ENCODE data around the gene PARP1. TPM values are rescaled to one million over a fixed set of nuclear protein-coding genes. Genes with fewer than 3 reads are reported as not detected.
"Not testable (repeated sequence)": the region's sequence is repeated elsewhere in the genome, so short reads cannot be mapped to it uniquely, and the experiment has no call there.

PARP1 gene
- polyA plus RNA-seq, 5 donors: 119 to 134 (median 125) TPM

DNA sequence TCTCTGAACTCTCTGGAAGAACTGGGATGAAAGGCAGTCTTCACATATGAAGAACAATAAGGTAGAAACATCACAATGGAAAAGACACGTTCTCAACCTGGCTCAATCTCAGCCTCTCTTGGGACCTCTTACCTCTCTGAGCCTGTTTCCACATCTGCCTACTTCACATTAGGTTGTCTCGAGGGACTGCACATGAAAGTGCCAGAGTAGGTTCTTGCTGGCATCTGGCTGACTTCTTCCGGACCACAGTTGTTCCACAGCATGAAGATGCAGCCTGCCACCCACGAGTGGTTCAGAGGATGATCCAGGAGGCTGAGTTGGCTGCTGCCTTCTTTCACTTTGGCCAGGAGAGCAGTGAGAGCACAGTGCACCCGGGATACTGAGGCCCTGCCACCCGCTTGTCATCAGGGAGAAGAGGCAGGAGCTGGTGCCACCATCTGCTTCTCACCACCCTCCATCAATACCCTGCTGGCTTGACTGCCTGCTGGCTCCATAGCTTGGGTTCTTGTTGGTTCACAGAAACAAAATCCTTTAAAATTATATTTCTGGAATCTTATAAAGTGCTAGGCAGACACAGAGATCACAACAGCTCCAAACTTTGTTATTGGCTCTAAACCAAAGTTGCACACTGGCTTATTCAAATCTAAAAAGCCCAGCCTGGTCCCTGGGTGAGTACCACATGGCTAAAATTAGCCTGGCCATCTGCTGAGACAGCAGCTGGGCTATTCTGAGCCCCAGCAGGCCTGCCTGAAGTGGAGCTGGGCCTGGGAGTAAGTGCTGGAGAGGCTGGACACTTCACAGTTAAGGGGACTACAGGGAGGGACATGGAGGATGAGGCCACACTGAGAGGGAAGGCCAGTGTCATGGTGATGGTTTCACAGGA is 52.0 kb downstream of the PARP1 start:
- DNase-seq: no peak

GRCh38 chr1:226355016-226355415 is 52.9 kb downstream of the PARP1 start:
- no peak for DNase-seq

DNA sequence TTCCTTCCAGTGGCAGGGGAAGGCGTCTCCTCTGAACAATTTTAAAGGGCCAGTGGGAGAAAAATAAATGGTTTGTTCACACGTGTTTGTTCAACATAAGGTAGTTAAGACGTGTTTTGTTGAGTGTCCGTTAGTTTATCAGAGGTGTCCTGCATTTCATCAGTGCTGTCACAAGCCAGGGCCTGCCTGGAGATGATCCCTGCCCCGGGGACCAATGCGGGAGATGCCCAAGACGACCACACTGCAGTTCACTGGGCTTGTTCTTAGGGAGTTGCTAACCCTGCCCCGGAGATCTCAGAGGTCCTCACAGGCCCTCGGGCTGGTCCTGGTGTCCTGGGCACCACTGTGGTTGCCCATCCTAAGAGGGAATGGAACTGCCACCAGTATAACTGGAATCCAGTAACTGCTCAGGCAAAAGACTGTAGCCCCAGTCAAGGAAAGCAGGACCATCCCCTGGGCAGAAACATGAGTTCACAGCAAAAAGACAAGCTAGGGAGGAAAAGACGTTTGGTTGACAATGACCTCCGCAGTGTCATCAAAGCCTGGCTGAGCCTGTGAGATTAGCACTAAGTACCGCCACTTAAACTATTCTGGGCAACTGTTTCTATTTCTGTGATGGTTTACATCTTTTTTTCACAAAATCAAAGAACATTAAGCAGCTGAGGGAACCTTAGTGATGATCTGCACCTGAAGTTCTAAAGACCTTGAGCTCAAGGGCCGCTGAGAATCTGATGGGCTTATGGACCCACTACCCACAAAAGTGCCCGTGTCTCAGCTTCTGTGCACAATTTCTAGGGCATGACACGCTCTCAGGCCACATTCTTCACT is 54.0 kb downstream of the PARP1 start:
- DNase-seq: no peak

GRCh38 chr1:226351709-226352108 is 56.2 kb downstream of the PARP1 start:
- no peak for DNase-seq

GRCh38 chr1:226350519-226350865 is 57.4 kb downstream of the PARP1 start:
- no peak for DNase-seq

- no peak for DNase-seq
These were observed 57.9 kb downstream of the PARP1 start for GRCh38 chr1:226349801-226350518.

DNA sequence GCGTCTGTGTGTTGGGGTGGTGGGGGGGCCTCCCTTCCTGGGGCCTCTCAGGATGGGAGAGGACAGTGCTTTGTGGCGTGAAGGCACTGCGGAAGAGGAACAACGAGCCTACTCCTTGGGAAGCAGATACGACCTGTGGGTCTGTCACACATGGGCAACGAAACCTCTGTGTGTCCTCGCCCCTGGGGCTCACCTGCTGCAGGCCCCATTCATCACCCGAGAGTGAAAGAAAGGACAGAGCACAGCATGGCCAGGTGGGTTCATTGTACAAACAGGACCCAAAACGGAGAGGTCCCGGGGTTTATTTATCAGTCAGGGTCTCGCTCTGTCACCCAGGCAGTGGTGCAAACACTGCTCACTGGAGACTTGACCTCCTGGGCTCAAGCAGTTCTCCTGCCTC is 58.8 kb downstream of the PARP1 start:
- no peak for DNase-seq

GRCh38 chr1:226344441-226345259 is 63.2 kb downstream of the PARP1 start:
- DNase-seq: no peak

- DNase-seq: no peak
These were observed 65.2 kb downstream of the PARP1 start for GRCh38 chr1:226342656-226343055.

DNA sequence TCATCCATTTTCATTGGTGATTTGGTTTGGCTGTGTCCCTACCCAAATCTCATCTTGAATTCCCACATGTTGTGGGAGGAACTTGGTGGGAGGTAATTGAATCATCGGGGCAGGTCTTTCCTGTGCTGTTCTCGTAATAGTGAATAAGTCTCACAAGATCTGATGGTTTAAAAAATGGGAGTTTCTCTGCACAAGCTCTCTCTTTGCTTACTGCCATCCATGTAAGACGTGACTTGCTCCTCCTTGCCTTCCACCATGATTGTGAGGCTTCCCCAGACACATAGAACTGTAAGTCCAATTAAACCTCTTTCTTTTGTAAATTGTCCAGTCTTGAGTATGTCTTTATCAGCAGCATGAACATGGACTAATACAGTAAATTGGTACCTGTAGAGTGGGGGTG is 67.8 kb downstream of the PARP1 start:
- not testable (repeated sequence) for DNase-seq

DNA sequence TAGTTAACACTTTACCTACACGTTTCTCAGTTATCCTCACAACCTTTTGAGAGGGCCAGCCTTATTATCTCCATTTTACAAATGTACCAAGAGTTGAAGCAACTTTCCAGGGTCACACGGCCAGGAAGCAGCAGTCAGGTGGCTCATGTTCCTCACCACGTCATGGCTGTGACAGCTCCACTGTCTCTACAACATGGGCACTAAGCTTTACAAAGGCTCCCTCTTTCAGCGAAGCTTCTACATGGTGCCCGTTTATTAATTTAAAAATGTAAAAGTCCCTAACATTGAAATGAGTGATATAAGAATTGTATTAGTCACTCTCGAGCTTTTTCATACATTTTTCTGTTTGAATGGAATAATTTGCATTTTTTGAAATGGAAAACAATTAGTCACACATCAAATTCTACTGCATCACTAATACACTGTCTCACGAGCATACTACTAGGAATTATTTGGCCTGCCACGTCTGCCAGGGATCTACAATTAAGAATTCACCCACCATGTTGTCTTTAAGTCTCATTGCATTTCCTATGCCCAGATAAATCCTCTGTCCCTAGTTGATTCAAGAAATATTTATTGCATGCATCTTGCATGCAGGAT is 70.5 kb downstream of the PARP1 start:
- DNase-seq: no peak

- peak in 1 of 2 donors; percentile 17 for DNase-seq
These were observed 72.2 kb downstream of the PARP1 start for GRCh38 chr1:226335661-226336060.

DNA sequence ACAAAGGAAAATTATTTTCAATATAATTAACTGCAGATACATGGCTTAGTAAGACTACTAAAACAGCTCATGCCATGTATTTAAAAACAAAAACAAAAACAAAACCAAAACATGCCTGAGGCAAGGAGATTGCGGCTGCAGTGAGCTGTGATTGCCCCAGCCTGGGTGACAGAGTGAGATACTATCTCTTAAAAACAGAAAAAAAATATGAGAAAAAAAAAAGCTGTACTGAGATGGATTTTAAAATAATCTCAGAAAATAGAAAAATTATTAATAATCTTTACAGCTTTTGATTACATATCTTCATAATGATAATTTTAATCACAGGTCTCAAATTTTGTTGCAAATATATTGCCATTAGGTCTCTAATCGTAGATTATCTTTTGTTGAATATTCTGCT is 74.9 kb downstream of the PARP1 start:
- DNase-seq: no peak

GRCh38 chr1:226329237-226329636 is 78.7 kb downstream of the PARP1 start:
- DNase-seq: no peak

GRCh38 chr1:226327761-226328162 is 80.1 kb downstream of the PARP1 start:
- no peak for DNase-seq

DNA sequence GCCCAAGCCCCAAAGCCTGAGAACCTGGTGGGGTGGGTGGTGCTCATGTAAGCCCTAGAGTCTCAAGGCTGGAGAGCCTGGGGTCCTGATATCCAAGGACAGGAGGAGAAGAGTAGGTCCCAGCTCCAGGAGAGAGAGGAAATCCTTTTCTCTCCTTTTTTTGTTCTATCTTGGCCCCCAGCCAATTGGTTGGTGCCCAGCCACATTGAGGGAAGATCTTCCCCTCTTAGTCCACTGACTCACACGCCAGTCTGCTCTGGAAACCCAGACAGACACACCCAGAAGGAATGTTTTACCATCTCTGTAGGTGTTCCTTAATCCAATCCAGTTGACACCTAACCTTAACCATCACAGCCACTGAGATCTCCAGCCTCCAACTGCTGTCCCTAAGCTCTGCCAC is 82.7 kb downstream of the PARP1 start:
- DNase-seq: no peak

- no peak for DNase-seq
These were observed 83.4 kb downstream of the PARP1 start for GRCh38 chr1:226324479-226324878.

DNA sequence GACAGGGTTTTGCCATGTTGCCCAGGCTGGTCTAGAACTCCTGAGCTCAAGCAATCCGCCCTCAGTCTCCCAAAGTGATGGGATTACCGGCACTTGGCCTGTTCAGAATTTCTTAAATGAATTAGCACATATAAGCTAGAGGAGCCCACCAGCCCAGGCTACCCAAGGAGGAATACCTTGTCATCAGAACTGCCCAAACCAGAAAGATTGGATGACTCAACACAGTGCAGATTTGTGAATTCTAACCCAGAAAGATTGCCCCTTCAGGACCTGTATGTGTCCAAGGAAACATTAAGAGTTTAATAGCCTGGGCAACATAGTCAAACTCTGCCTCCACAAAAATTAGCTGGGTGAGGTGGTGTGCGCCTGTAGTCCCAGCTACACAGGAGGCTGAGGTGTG is 84.9 kb downstream of the PARP1 start:
- no peak for DNase-seq

- no peak for DNase-seq
These were observed 87.0 kb downstream of the PARP1 start for GRCh38 chr1:226320930-226321329.

DNA sequence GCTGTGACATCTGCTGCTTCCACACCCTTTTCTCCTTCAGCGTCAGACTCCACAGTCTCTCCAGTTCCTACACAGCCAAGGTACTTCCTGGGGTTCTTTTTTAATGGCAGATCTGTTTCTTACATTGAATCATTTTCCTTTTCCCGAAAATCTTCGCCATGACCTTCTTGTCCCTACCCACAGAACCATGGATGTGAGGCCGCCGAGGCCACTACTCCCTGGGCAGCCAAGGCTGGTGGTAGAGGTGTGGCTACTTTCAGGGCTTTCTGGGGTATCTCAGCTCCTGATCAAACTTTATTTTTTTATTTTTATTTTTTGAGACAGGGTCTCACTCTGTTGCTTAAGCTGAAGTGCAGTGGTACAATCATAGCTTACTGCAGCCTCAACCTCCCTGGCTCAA is 89.4 kb downstream of the PARP1 start:
- DNase-seq: no peak

DNA sequence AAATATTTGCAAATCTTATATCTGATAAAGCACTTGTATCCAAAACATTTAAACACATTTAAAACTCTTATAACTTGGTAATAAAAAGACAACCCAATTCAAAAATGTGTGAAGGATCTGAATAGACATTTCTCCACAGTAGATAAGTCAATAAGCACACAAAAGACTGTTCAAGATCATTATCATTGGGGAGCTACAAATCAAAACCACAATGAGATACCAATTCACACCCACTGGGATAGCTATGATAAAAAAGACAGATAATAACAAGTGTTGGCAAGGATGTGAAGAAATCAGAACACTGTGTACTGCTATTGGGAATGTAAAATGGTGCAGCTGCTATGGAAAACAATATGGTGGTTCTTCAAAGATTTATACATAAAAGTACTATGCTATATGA is 93.8 kb downstream of the PARP1 start:
- no peak for DNase-seq

All from right lung (tissue), 5 donors.